Ovary (tissue), 9 donors: ENCODE results near the gene SUMO4. TPM values are rescaled to one million over a fixed set of nuclear protein-coding genes. Genes with fewer than 3 reads are reported as not detected.
"Not testable (repeated sequence)": the region's sequence is repeated elsewhere in the genome, so short reads cannot be mapped to it uniquely, and the experiment has no call there.

Experiments used
- DNase-seq, 5 donors: peaks; one replicate each; pipeline ENCODE4 v3.0.0-alpha.2; 2019 to 2020
- H3K27ac ChIP-seq, 2 donors: fragments of 200-600 bp; one replicate each; pipeline versions ENCODE4 v1.5.1 to v1.8.0; 2019 to 2022
- H3K27me3 ChIP-seq: fragments of 200-600 bp; one replicate; pipeline ENCODE4 v1.8.0; 2022
- H3K36me3 ChIP-seq: fragments of 200-600 bp; sonication (generic); one replicate; pipeline ENCODE4 v1.5.1; 2019
- H3K4me1 ChIP-seq: one replicate; pipeline ENCODE4 v1.8.1; 2013; ENCODE audit warnings: mild to moderate bottlenecking, moderate library complexity; ENCODE audit not compliant: insufficient read depth
- H3K4me3 ChIP-seq: fragments of 200-600 bp; sonication (generic); one replicate; pipeline ENCODE4 v1.5.1; 2017
- H3K9me3 ChIP-seq, 2 donors: fragments of 200-600 bp in 1 of 2; sonication (generic) in 1 of 2; one replicate each; pipeline versions ENCODE4 v1.5.1 to v1.8.1; 2013 to 2019; ENCODE audit warnings: mild to moderate bottlenecking in 1 of 2, moderate library complexity in 1 of 2
- CTCF ChIP-seq, 3 donors: fragments of 450-650 bp in 2 of 3; fragments of 200-600 bp in 1 of 3; IDR thresholded peaks; one replicate each; pipeline versions ENCODE4 v1.5.1 to v1.8.0; 2016 to 2022; ENCODE audit warnings: antibody characterized with exemption in 3 of 3, mild to moderate bottlenecking in 1 of 3
- EP300 ChIP-seq: sonication (generic); formaldehyde crosslinking; IDR thresholded peaks from one replicate; pipeline ENCODE4 v1.6.1; 2017; ENCODE audit warnings: antibody characterized with exemption
- POLR2A ChIP-seq: fragments of 450-650 bp; IDR thresholded peaks from one replicate; pipeline ENCODE4 v1.6.1; 2017; ENCODE audit warnings: antibody characterized with exemption, mild to moderate bottlenecking, moderate library complexity
- WGBS, 3 donors: extraction: QIAGEN DNeasy Blood & Tissue Kit in 1 of 3; methylation state at CpG; one replicate each; pipeline versions ENCODE4 v1.1.5 to v1.1.7; 2013 to 2017; 5-methylcytosine and 5-hydroxymethylcytosine counted together
- intact Hi-C, 4 donors: fragments of 100-400 bp; cut with DNase I; formaldehyde crosslinking; loops; one replicate each; pipeline versions ENCODE4 v1.11.0 to v1.15.1; 2022 to 2023
- polyA plus RNA-seq, 2 donors: library from polyadenylated mRNA; stranded (reverse); fragments of 200-250 nt in 1 of 2; fragments of 350-450 nt in 1 of 2; fragmentation: Illumina TruSeq in 1 of 2; extraction: RNeasy Lipid Tissue Mini Kit (QIAGEN cat#74804) in 1 of 2; gene quantifications; one replicate each; pipeline ENCODE4 v1.2.3, GENCODE V29; 2013 to 2014
- total RNA-seq, 7 donors: library from RNA; depleted of rRNA in 2 of 7; stranded (reverse); fragments of >200 nt in 2 of 7; fragmentation: NEBNext Ultra II Directional in 3 of 7; extraction: Animal tissue kit (Norgen Biotek cat#: 25700) in 3 of 7; gene quantifications; one replicate each; pipeline versions ENCODE4 v1.1.0 to v1.2.4, GENCODE V29; 2016 to 2023
- donor health status: DM: no; HTN: no; CAD: no; lungs with moderate emphysema.
- donor health status: DM: no; HTN: no; CAD: no.
- donor health status: Bipolar disorder and iron deficiency.
- donor health status: DM: yes; HTN: yes; CAD: no.
- donor health status: DM: no; HTN: no; CAD: no.
- donor health status: DM: yes; HTN: yes; CAD: no.

SUMO4 gene
- total and polyA plus RNA-seq, 9 donors = 0.11 to 5.0 (median 2.7) TPM

- intact Hi-C loops = no loop called here
- no peaks in the 10 kb centered on the region for H3K36me3 ChIP-seq
- H3K9me3 ChIP-seq = no peaks in the 10 kb centered on the region
- no peaks in the 10 kb centered on the region for H3K27me3 ChIP-seq
- no peak overlapping the region for H3K27ac ChIP-seq
- 74 to 76% (median 74%) methylated on average over 16 of the region's 16 CpGs for WGBS, 3 donors
- no peak overlapping the region for H3K4me3 ChIP-seq
- peaks cover 6% of the 10 kb centered on the region for H3K4me1 ChIP-seq
- DNase-seq = no peak
- TF ChIP-seq POLR2A (no peak), CTCF (IDR thresholded peaks at IDR 0.05) (no peak), EP300 (no peak)
Measured at GRCh38 chr6:149440735-149441671, 40.9 kb downstream of the SUMO4 start.

GRCh38 chr6:149441740-149442139 lies 41.7 kb downstream of the SUMO4 start:
- 75 to 84% (median 77%) methylated on average over 8 to 9 of the region's 9 CpGs for WGBS, 3 donors
- Histone ChIP-seq H3K27ac (no peak overlapping the region), H3K27me3 (no peaks in the 10 kb centered on the region), H3K36me3 (no peaks in the 10 kb centered on the region), H3K4me3 (no peak overlapping the region), H3K9me3 (no peaks in the 10 kb centered on the region), H3K4me1 (peaks cover 6% of the 10 kb centered on the region)
- intact Hi-C loops = no loop called here
- TF ChIP-seq EP300 (no peak), CTCF (IDR thresholded peaks at IDR 0.05) (no peak), POLR2A (no peak)
- DNase-seq = no peak

- Histone ChIP-seq H3K27me3 (no peaks in the 10 kb centered on the region), H3K9me3 (no peaks in the 10 kb centered on the region), H3K27ac (no peak overlapping the region), H3K4me1 (peaks cover 6% of the 10 kb centered on the region), H3K36me3 (no peaks in the 10 kb centered on the region), H3K4me3 (no peak overlapping the region)
- 9 to 15% (median 14%) methylated on average over 8 of the region's 8 CpGs for WGBS, 3 donors
- TF ChIP-seq CTCF (IDR thresholded peaks at IDR 0.05) (no peak), POLR2A (no peak), EP300 (no peak)
- peak; percentile 38 to 78 (median 61) for DNase-seq
- intact Hi-C loops = no loop called here
Measured at GRCh38 chr6:149443411-149444181, 43.5 kb downstream of the SUMO4 start.

GRCh38 chr6:149444360-149445094 lies 44.5 kb downstream of the SUMO4 start:
- intact Hi-C loops = not testable (repeated sequence)

More at GRCh38 chr6:149444360-149445094, 44.5 kb downstream of the SUMO4 start:
- 78 to 95% (median 92%) methylated on average over 3 of the region's 3 CpGs for WGBS, 3 donors
- H3K27ac ChIP-seq, H3K9me3 ChIP-seq, H3K36me3 ChIP-seq, H3K4me3 ChIP-seq, H3K4me1 ChIP-seq, H3K27me3 ChIP-seq, DNase-seq: not testable (repeated sequence)
